HEK293 (cell line): ENCODE results near the gene DNM1.

Experiments
- RBAK ChIP-seq: fragments of 450-650 bp; formaldehyde crosslinking; IDR thresholded peaks from 2 replicates; pipeline ENCODE4 v1.5.1; 2016; ENCODE audit warnings: missing biosample characterization, missing genetic modification characterization
- ZBTB8A ChIP-seq: fragments of 450-650 bp; formaldehyde crosslinking; IDR thresholded peaks from 2 replicates; pipeline ENCODE4 v1.5.1; 2016; ENCODE audit warnings: missing biosample characterization, missing genetic modification characterization
- ZNF121 ChIP-seq: fragments of 450-650 bp; formaldehyde crosslinking; IDR thresholded peaks from 2 replicates; pipeline ENCODE4 v1.5.1; 2016; ENCODE audit warnings: missing biosample characterization, missing genetic modification characterization
- ZNF169 ChIP-seq: fragments of 450-650 bp; formaldehyde crosslinking; IDR thresholded peaks from 2 replicates; pipeline ENCODE4 v1.5.1; 2016; ENCODE audit warnings: missing biosample characterization, missing genetic modification characterization
- ZNF174 ChIP-seq: fragments of 450-650 bp; formaldehyde crosslinking; IDR thresholded peaks from 2 replicates; pipeline ENCODE4 v1.5.0; 2017; ENCODE audit warnings: missing biosample characterization, mild to moderate bottlenecking, missing genetic modification characterization
- TF ChIP-seq, protein P1 (sequence below): fragments of 450-650 bp; formaldehyde crosslinking; IDR thresholded peaks from 2 replicates; pipeline ENCODE4 v1.5.1; 2016; ENCODE audit warnings: missing biosample characterization, missing genetic modification characterization
- TF ChIP-seq, protein P2 (sequence below): fragments of 450-650 bp; formaldehyde crosslinking; IDR thresholded peaks from 2 replicates; pipeline ENCODE4 v1.5.1; 2016; ENCODE audit warnings: missing biosample characterization, missing genetic modification characterization
- TF ChIP-seq, protein P3 (sequence below): fragments of 450-650 bp; formaldehyde crosslinking; IDR thresholded peaks from 2 replicates; pipeline ENCODE4 v1.5.1; 2016; ENCODE audit warnings: missing biosample characterization, missing genetic modification characterization
- TF ChIP-seq, protein P4 (sequence below): fragments of 450-650 bp; formaldehyde crosslinking; IDR thresholded peaks from 2 replicates; pipeline ENCODE4 v1.5.1; 2016; ENCODE audit warnings: missing biosample characterization, missing genetic modification characterization

DNA sequence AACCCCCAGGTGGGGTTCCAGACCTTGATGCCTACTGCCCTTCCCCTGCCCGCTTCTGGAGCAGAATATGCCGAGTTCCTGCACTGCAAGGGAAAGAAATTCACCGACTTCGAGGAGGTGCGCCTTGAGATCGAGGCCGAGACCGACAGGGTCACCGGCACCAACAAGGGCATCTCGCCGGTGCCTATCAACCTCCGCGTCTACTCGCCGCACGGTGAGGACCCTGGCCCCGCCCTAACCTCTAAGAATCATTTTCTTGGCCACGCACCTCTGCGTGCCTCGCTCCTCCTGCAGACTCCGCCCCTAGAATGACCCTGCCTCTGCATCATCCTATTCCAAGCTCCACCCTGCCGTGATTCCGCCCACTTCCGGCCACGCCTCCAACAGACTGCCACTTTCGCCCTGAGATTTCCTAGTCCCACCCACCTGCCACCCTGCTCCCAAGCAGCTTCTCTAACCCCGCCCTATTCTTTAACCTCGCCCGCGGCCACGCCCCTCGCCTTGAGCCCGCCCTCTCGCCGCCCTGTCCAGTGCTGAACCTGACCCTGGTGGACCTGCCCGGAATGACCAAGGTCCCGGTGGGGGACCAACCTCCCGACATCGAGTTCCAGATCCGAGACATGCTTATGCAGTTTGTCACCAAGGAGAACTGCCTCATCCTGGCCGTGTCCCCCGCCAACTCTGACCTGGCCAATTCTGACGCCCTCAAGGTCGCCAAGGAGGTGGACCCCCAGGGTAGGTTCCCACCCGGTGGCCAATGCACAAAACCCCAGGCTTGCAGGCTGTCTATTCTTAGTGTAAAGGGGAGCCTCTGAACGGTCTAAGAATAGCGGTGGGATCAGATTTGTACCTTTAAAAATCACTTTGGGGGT lies 15.6 kb downstream of the DNM1 start:
- TF ChIP-seq, protein P1, sequence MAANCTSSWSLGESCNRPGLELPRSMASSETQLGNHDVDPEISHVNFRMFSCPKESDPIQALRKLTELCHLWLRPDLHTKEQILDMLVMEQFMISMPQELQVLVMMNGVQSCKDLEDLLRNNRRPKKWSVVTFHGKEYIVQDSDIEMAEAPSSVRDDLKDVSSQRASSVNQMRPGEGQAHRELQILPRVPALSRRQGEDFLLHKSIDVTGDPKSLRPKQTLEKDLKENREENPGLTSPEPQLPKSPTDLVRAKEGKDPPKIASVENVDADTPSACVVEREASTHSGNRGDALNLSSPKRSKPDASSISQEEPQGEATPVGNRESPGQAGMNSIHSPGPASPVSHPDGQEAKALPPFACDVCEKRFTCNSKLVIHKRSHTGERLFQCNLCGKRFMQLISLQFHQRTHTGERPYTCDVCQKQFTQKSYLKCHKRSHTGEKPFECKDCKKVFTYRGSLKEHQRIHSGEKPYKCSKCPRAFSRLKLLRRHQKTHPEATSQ (tag by site-specific recombination), result no peak
- TF ChIP-seq, protein P2, sequence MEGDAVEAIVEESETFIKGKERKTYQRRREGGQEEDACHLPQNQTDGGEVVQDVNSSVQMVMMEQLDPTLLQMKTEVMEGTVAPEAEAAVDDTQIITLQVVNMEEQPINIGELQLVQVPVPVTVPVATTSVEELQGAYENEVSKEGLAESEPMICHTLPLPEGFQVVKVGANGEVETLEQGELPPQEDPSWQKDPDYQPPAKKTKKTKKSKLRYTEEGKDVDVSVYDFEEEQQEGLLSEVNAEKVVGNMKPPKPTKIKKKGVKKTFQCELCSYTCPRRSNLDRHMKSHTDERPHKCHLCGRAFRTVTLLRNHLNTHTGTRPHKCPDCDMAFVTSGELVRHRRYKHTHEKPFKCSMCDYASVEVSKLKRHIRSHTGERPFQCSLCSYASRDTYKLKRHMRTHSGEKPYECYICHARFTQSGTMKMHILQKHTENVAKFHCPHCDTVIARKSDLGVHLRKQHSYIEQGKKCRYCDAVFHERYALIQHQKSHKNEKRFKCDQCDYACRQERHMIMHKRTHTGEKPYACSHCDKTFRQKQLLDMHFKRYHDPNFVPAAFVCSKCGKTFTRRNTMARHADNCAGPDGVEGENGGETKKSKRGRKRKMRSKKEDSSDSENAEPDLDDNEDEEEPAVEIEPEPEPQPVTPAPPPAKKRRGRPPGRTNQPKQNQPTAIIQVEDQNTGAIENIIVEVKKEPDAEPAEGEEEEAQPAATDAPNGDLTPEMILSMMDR (tag by site-specific recombination), result no peak
- TF ChIP-seq ZNF174 (tag by site-specific recombination), result no peak
- TF ChIP-seq, protein P3, sequence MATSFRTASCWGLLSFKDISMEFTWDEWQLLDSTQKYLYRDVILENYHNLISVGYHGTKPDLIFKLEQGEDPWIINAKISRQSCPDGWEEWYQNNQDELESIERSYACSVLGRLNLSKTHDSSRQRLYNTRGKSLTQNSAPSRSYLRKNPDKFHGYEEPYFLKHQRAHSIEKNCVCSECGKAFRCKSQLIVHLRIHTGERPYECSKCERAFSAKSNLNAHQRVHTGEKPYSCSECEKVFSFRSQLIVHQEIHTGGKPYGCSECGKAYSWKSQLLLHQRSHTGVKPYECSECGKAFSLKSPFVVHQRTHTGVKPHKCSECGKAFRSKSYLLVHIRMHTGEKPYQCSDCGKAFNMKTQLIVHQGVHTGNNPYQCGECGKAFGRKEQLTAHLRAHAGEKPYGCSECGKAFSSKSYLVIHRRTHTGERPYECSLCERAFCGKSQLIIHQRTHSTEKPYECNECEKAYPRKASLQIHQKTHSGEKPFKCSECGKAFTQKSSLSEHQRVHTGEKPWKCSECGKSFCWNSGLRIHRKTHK (tag by site-specific recombination), result no peak
- TF ChIP-seq RBAK (tag by site-specific recombination), result no peak
- TF ChIP-seq, protein P4, sequence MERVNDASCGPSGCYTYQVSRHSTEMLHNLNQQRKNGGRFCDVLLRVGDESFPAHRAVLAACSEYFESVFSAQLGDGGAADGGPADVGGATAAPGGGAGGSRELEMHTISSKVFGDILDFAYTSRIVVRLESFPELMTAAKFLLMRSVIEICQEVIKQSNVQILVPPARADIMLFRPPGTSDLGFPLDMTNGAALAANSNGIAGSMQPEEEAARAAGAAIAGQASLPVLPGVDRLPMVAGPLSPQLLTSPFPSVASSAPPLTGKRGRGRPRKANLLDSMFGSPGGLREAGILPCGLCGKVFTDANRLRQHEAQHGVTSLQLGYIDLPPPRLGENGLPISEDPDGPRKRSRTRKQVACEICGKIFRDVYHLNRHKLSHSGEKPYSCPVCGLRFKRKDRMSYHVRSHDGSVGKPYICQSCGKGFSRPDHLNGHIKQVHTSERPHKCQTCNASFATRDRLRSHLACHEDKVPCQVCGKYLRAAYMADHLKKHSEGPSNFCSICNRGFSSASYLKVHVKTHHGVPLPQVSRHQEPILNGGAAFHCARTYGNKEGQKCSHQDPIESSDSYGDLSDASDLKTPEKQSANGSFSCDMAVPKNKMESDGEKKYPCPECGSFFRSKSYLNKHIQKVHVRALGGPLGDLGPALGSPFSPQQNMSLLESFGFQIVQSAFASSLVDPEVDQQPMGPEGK (tag by site-specific recombination), result no peak
- no peak for TF ChIP-seq ZNF121
- TF ChIP-seq ZBTB8A, result no peak
- TF ChIP-seq ZNF169 (tag by site-specific recombination), result no peak
